Keratinocyte (primary cell): ENCODE results near the gene HIVEP1. TPM values are rescaled to one million over a fixed set of nuclear protein-coding genes. Genes with fewer than 3 reads are reported as not detected.

Experiments used
- DNase-seq: peaks from one replicate; pipeline ENCODE4 v3.0.0-alpha.2; 2011; ENCODE audit warnings: low read depth, missing footprints, low spot score
- FAIRE-seq: peaks from 2 replicates; lab custom pipeline; 2011; peaks lifted over from hg19 to GRCh38; lab: Jason Lieb, UNC
- H2AFZ ChIP-seq: 2 replicates; pipeline ENCODE4 v1.6.0; 2012; ENCODE audit warnings: low read length, control low read depth, inconsistent platforms; ENCODE audit not compliant: control insufficient read depth
- H3K27ac ChIP-seq: 2 replicates; pipeline ENCODE4 v1.5.1; 2011; ENCODE audit warnings: low read length; ENCODE audit not compliant: control insufficient read depth, insufficient read depth
- H3K27me3 ChIP-seq: 3 replicates; pipeline ENCODE4 v1.6.0; 2011; ENCODE audit warnings: low read length; ENCODE audit not compliant: control insufficient read depth, insufficient read depth; ENCODE audit errors: extremely low read depth
- H3K36me3 ChIP-seq, 2 experiments: 2 replicates in 1 of 2; 3 replicates in 1 of 2; pipeline ENCODE4 v1.5.1; 2011; ENCODE audit warnings: low read length in 2 of 2, mild to moderate bottlenecking in 1 of 2; ENCODE audit not compliant: control insufficient read depth in 2 of 2, insufficient read depth in 2 of 2; ENCODE audit errors: extremely low read depth in 1 of 2
- H3K4me1 ChIP-seq: 3 replicates; pipeline ENCODE4 v1.5.1; 2011; ENCODE audit warnings: low read length; ENCODE audit not compliant: control insufficient read depth, insufficient read depth; ENCODE audit errors: extremely low read depth
- H3K4me2 ChIP-seq: 3 replicates; pipeline ENCODE4 v1.6.0; 2011; ENCODE audit warnings: low read depth, low read length; ENCODE audit not compliant: control insufficient read depth, insufficient read depth; ENCODE audit errors: extremely low read depth
- H3K4me3 ChIP-seq, 3 experiments: fragments of 200-600 bp in 1 of 3; sonication (generic) in 1 of 3; 2 replicates in 2 of 3; 3 replicates in 1 of 3; pipeline ENCODE4 v1.5.1; 2011 to 2016; ENCODE audit warnings: low read length in 3 of 3, mild to moderate bottlenecking in 3 of 3, control low read depth in 2 of 3, inconsistent platforms in 1 of 3, low read depth in 1 of 3, mixed read lengths in 1 of 3, mixed run types in 1 of 3, moderate library complexity in 1 of 3; ENCODE audit not compliant: control insufficient read depth in 2 of 3, insufficient read depth in 2 of 3; ENCODE audit errors: extremely low read depth in 1 of 3
- H3K79me2 ChIP-seq: 2 replicates; pipeline ENCODE4 v1.6.0; 2012; ENCODE audit warnings: low read length; ENCODE audit not compliant: control insufficient read depth, insufficient read depth
- H3K9ac ChIP-seq: 3 replicates; pipeline ENCODE4 v1.6.0; 2011; ENCODE audit warnings: low read length; ENCODE audit not compliant: control insufficient read depth, insufficient read depth; ENCODE audit errors: extremely low read depth
- H3K9me1 ChIP-seq: 3 replicates; pipeline ENCODE4 v1.6.0; 2011; ENCODE audit warnings: low read length; ENCODE audit not compliant: control insufficient read depth, insufficient read depth; ENCODE audit errors: extremely low read depth
- H3K9me3 ChIP-seq: 2 replicates; pipeline ENCODE4 v1.5.1; 2012; ENCODE audit warnings: low read depth, low read length; ENCODE audit not compliant: control insufficient read depth
- H4K20me1 ChIP-seq: 3 replicates; pipeline ENCODE4 v1.6.0; 2011; ENCODE audit warnings: low read length; ENCODE audit not compliant: control insufficient read depth, insufficient read depth; ENCODE audit errors: extremely low read depth
- EZH2 ChIP-seq: IDR thresholded peaks from one replicate; pipeline ENCODE4 v1.6.1; 2012; ENCODE audit warnings: inconsistent platforms, mild to moderate bottlenecking, low read length, moderate library complexity
- dilution Hi-C: fragments of 300-500 bp; cut with MboI; formaldehyde crosslinking; loops from one replicate; pipeline ENCODE4 v1.7.0; 2020; ENCODE audit warnings: low sequenced_read_pairs; ENCODE audit not compliant: extremely low pct_ligation_motif_present
- polyA plus RNA-seq, 5 experiments: library from polyadenylated mRNA; depleted of rRNA in 3 of 5; stranded (reverse) in 3 of 5; stranded (forward) in 1 of 5; unstranded in 1 of 5; fragments of >200 nt; gene quantifications; 1 replicate in 1 of 5; 2 replicates in 3 of 5; 3 replicates in 1 of 5; pipeline versions ENCODE4 v1.2.1 to v1.2.3, GENCODE V29; 2011 to 2012; ENCODE audit warnings: missing spikeins in 2 of 5, low read depth in 1 of 5, low replicate concordance in 1 of 5
- TF ChIP-seq, protein P1 (sequence below), 3 experiments: IDR thresholded peaks in 1 of 3; conservative IDR thresholded peaks in 1 of 3; optimal IDR thresholded peaks in 1 of 3; 2 replicates in 2 of 3; 3 replicates in 1 of 3; pipeline versions ENCODE3 to v1.5.1; 2011; ENCODE audit warnings: low read length in 3 of 3, mild to moderate bottlenecking in 3 of 3, moderate library complexity in 2 of 3, control low read depth in 1 of 3, inconsistent platforms in 1 of 3; ENCODE audit not compliant: insufficient read depth in 2 of 3; ENCODE audit errors: extremely low read depth in 1 of 3

Gene HIVEP1
- polyA plus RNA-seq, 1 donor (not counting 4 experiments of a cell fraction or from before 2014, with no cell fraction given): 13.7 TPM

DNA sequence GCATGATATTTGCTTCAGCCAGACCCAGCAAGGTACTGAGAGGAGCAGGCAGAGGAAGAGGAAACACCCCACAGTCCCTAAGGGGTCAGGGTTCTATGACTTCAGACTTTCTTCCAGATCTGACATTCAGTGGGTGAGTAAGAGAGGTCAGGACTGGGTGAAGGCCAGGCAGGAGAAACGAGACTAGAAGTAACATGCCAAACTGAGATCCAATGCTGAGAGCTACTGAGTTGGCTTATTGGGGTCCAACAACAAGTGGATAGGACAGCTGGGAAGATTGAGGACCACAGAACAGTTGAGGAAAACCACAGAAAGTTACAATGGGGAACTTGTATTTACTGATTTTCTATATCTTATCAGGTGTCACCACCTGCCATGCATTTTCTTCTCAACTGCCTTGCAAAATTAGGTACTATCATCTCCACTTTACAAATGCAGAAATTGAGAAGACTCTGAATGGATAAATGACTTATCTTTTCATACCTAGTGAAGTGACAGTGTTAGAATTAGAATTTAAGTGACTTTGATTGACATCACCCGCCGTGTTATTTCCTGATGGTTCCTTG is 43.8 kb upstream of the HIVEP1 start:
- TF ChIP-seq, protein P1, sequence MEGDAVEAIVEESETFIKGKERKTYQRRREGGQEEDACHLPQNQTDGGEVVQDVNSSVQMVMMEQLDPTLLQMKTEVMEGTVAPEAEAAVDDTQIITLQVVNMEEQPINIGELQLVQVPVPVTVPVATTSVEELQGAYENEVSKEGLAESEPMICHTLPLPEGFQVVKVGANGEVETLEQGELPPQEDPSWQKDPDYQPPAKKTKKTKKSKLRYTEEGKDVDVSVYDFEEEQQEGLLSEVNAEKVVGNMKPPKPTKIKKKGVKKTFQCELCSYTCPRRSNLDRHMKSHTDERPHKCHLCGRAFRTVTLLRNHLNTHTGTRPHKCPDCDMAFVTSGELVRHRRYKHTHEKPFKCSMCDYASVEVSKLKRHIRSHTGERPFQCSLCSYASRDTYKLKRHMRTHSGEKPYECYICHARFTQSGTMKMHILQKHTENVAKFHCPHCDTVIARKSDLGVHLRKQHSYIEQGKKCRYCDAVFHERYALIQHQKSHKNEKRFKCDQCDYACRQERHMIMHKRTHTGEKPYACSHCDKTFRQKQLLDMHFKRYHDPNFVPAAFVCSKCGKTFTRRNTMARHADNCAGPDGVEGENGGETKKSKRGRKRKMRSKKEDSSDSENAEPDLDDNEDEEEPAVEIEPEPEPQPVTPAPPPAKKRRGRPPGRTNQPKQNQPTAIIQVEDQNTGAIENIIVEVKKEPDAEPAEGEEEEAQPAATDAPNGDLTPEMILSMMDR (optimal IDR thresholded peaks at IDR 0.05 in 1 of 3, IDR thresholded peaks at IDR 0.05 in 1 of 3, conservative IDR thresholded peaks at IDR 0.05 in 1 of 3; ENCODE audit: extremely low read depth in 1 of 3, insufficient read depth in 2 of 3, low read length in 3 of 3): no peak
- no peak for TF ChIP-seq EZH2
- no peak overlapping the region for H3K27ac ChIP-seq
- H3K27me3 ChIP-seq: no peaks in the 10 kb centered on the region
- no peak overlapping the region for H3K4me3 ChIP-seq
- dilution Hi-C loops: no loop called here
- peaks cover 4% of the 10 kb centered on the region for H3K4me1 ChIP-seq
- H3K4me2 ChIP-seq: no peak overlapping the region
- H3K9ac ChIP-seq: no peak overlapping the region
- H3K9me3 ChIP-seq: no peaks in the 10 kb centered on the region
- FAIRE-seq: no peak
- H3K36me3 ChIP-seq: no peaks in the 10 kb centered on the region
- no peaks in the 10 kb centered on the region for H4K20me1 ChIP-seq
- H2AFZ ChIP-seq: no peak overlapping the region
- H3K79me2 ChIP-seq: no peaks in the 10 kb centered on the region
- H3K9me1 ChIP-seq: no peaks in the 10 kb centered on the region
- DNase-seq: no peak

DNA sequence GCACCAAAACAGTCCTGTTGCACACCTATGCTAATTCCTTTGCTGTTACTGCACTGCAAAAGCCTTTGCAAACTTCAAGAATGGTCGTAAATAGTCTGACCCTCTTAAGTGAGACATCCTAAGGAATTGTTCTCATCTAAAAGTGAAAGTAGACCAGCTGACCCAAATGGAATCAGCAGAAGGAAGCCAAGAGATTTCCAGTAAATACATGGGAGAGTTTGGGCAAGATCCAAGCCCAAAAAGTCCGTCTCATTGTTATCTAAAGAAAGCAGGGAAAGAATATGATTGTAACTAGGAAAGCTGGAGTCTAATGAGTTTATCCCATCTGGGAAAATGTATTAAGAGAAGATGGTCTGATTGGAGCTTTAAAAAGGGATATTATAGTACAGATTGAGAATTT is 43.0 kb upstream of the HIVEP1 start:
- no peak for TF ChIP-seq EZH2
- TF ChIP-seq, protein P1 (optimal IDR thresholded peaks at IDR 0.05 in 1 of 3, IDR thresholded peaks at IDR 0.05 in 1 of 3, conservative IDR thresholded peaks at IDR 0.05 in 1 of 3; ENCODE audit: extremely low read depth in 1 of 3, insufficient read depth in 2 of 3, low read length in 3 of 3): no peak
- DNase-seq (no peak), FAIRE-seq (no peak)
- H3K36me3 ChIP-seq: no peaks in the 10 kb centered on the region
- no peak overlapping the region for H3K9ac ChIP-seq
- no peak overlapping the region for H3K27ac ChIP-seq
- H3K4me1 ChIP-seq: peaks cover 8% of the 10 kb centered on the region
- no peak overlapping the region for H2AFZ ChIP-seq
- H3K4me2 ChIP-seq: no peak overlapping the region
- no peaks in the 10 kb centered on the region for H3K9me1 ChIP-seq
- no peaks in the 10 kb centered on the region for H4K20me1 ChIP-seq
- H3K4me3 ChIP-seq: no peak overlapping the region
- H3K79me2 ChIP-seq: no peaks in the 10 kb centered on the region
- H3K27me3 ChIP-seq: no peaks in the 10 kb centered on the region
- dilution Hi-C loops: no loop called here
- H3K9me3 ChIP-seq: no peaks in the 10 kb centered on the region
